Muscle layer of colon (tissue), 2 donors: ENCODE results near the gene FKBP7.
"Not testable (repeated sequence)": the region's sequence is repeated elsewhere in the genome, so short reads cannot be mapped to it uniquely, and the experiment has no call there.

Source experiments
- H3K27ac ChIP-seq: one replicate; pipeline ENCODE4 v1.7.0; 2013; ENCODE audit warnings: low read depth, mild to moderate bottlenecking, low read length, moderate library complexity
- H3K27me3 ChIP-seq, 2 donors: one replicate each; pipeline ENCODE4 v1.7.0; 2013; ENCODE audit warnings: low read length in 2 of 2, mild to moderate bottlenecking in 2 of 2; ENCODE audit not compliant: insufficient read depth in 2 of 2, control insufficient read depth in 1 of 2
- H3K36me3 ChIP-seq: one replicate; pipeline ENCODE4 v1.7.0; 2013; ENCODE audit warnings: mild to moderate bottlenecking, low read length; ENCODE audit not compliant: insufficient read depth
- H3K4me1 ChIP-seq: one replicate; pipeline ENCODE4 v1.7.0; 2013; ENCODE audit warnings: mild to moderate bottlenecking, low read length; ENCODE audit not compliant: insufficient read depth
- H3K4me3 ChIP-seq, 2 donors: one replicate each; pipeline ENCODE4 v1.7.0; 2013; ENCODE audit warnings: low read length in 2 of 2, low read depth in 1 of 2, mild to moderate bottlenecking in 1 of 2, moderate library complexity in 1 of 2
- H3K9ac ChIP-seq: one replicate; pipeline ENCODE4 v1.7.0; 2013; ENCODE audit warnings: low read length
- H3K9me3 ChIP-seq: one replicate; pipeline ENCODE4 v1.7.0; 2013; ENCODE audit warnings: mild to moderate bottlenecking, low read length
- donor health status: abdominal sarcoma.
- donor health status: Adenocarcinoma of cecum.

FKBP7 gene

GRCh38 chr2:178436662-178437061, 41.7 kb downstream of the FKBP7 start:
- Histone ChIP-seq H3K9ac (no peak overlapping the region), H3K27me3 (no peaks in the 10 kb centered on the region), H3K27ac (no peak overlapping the region), H3K4me3 (no peak overlapping the region), H3K4me1 (no peaks in the 10 kb centered on the region), H3K9me3 (no peaks in the 10 kb centered on the region), H3K36me3 (peaks cover 75% of the 10 kb centered on the region)

GRCh38 chr2:178429336-178429735, 49.1 kb downstream of the FKBP7 start:
- Histone ChIP-seq H3K4me3 (no peak overlapping the region), H3K4me1 (no peaks in the 10 kb centered on the region), H3K27ac (no peak overlapping the region), H3K36me3 (peaks cover 53% of the 10 kb centered on the region), H3K27me3 (no peaks in the 10 kb centered on the region), H3K9me3 (no peaks in the 10 kb centered on the region), H3K9ac (no peak overlapping the region)

DNA sequence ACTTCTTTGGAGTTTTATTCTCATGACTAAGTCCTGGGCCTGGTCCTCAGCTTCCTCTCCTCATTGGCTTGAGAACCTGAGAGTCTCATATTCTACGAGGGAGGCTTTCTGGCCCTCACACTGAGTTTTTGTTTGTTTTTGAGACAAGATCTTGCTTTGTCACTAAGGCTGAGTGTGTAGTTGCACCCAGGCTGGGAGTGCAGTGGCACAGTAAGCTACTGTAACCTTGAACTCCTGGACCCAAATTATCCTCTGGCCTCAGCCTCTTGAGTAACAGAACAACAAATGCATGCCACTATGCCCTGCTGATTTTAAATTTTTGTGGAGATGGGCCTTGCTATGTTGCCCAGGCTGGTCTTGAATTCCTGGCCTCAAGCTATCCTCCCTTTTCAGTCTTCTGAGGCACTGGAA, 50.0 kb downstream of the FKBP7 start:
- peaks cover 47% of the 10 kb centered on the region for H3K36me3 ChIP-seq

GRCh38 chr2:178427458-178427857, 50.9 kb downstream of the FKBP7 start:
- peaks cover 43% of the 10 kb centered on the region for H3K36me3 ChIP-seq
- no peak overlapping the region for H3K4me3 ChIP-seq
- no peaks in the 10 kb centered on the region for H3K4me1 ChIP-seq
- H3K9ac ChIP-seq: no peak overlapping the region
- no peaks in the 10 kb centered on the region for H3K9me3 ChIP-seq
- H3K27me3 ChIP-seq: no peaks in the 10 kb centered on the region
- H3K27ac ChIP-seq: no peak overlapping the region

More for the DNA sequence above, 50.0 kb downstream of the FKBP7 start:
- no peak overlapping the region for H3K9ac ChIP-seq
- H3K9me3 ChIP-seq: no peaks in the 10 kb centered on the region
- H3K4me3 ChIP-seq: no peak overlapping the region
- H3K4me1 ChIP-seq: no peaks in the 10 kb centered on the region
- H3K27ac ChIP-seq: no peak overlapping the region
- no peaks in the 10 kb centered on the region for H3K27me3 ChIP-seq

- H3K27ac ChIP-seq: no peak overlapping the region
- no peaks in the 10 kb centered on the region for H3K4me1 ChIP-seq
- H3K4me3 ChIP-seq: no peak overlapping the region
- H3K9ac ChIP-seq: no peak overlapping the region
- no peaks in the 10 kb centered on the region for H3K27me3 ChIP-seq
- peaks cover 32% of the 10 kb centered on the region for H3K36me3 ChIP-seq
- no peaks in the 10 kb centered on the region for H3K9me3 ChIP-seq
Measured at GRCh38 chr2:178426388-178426787, 52.0 kb downstream of the FKBP7 start.

DNA sequence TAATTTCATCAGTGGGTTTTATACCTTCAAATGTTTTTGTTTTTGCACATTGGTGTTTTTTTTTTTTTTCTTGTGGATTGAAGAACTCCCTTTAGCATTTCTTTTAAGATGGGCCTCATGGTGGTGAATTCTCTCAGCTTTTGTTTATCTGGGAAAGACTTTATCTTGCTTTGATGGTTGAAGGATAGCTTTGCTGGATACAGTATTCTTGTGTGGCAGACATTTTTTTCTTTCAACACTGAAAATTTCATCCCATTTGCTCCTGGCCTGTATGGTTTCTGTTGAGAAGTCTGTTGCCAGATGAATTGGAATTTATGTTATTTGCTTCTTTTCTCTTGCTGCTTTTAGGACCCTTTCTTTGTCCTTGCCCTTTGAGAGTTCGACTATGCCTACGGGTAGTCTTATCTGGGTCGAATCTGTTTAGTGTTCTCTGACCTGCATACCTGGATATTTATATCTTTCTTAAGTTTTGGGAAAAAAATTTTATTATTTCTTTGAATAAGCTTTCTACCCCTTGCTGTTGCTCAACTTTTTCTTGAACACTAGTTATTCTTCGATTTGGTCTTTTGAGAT, 53.1 kb downstream of the FKBP7 start:
- Histone ChIP-seq H3K27ac (no peak overlapping the region), H3K9ac (no peak overlapping the region), H3K9me3 (no peaks in the 10 kb centered on the region), H3K4me1 (no peaks in the 10 kb centered on the region), H3K27me3 (no peaks in the 10 kb centered on the region), H3K4me3 (no peak overlapping the region), H3K36me3 (peaks cover 23% of the 10 kb centered on the region)

DNA sequence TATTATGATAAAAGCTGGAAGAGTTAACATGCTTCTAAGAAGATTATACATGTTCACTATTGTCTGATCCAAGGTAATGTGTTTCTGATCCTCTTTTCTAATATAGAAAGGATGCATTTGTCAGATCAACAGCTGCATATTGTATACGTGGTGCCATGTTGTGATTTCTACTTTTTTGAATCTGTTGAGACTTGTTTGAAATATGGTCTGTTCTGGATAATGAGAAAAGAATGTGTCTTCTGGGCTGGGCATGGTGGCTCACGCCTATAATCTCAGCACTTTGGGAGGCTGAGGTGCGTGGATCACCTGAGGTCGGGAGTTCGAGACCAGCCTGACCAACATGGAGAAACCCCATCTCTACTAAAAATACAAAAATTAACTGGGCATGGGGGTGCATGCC, 54.7 kb downstream of the FKBP7 start:
- not testable (repeated sequence) for H3K27ac ChIP-seq, H3K9ac ChIP-seq, H3K27me3 ChIP-seq, H3K4me3 ChIP-seq, H3K4me1 ChIP-seq, H3K9me3 ChIP-seq
- peaks cover 20% of the 10 kb centered on the region for H3K36me3 ChIP-seq

- H3K4me1 ChIP-seq: no peaks in the 10 kb centered on the region
- no peak overlapping the region for H3K27ac ChIP-seq
- H3K36me3 ChIP-seq: peaks cover 16% of the 10 kb centered on the region
- H3K27me3 ChIP-seq: no peaks in the 10 kb centered on the region
- no peak overlapping the region for H3K4me3 ChIP-seq
- no peak overlapping the region for H3K9ac ChIP-seq
- H3K9me3 ChIP-seq: no peaks in the 10 kb centered on the region
Measured at GRCh38 chr2:178422097-178422496, 56.3 kb downstream of the FKBP7 start.

- Histone ChIP-seq H3K4me3 (no peak overlapping the region), H3K27me3 (no peaks in the 10 kb centered on the region), H3K4me1 (no peaks in the 10 kb centered on the region), H3K36me3 (peaks cover 7% of the 10 kb centered on the region), H3K27ac (no peak overlapping the region), H3K9ac (no peak overlapping the region), H3K9me3 (no peaks in the 10 kb centered on the region)
Measured at GRCh38 chr2:178420463-178420999, 57.9 kb downstream of the FKBP7 start.

DNA sequence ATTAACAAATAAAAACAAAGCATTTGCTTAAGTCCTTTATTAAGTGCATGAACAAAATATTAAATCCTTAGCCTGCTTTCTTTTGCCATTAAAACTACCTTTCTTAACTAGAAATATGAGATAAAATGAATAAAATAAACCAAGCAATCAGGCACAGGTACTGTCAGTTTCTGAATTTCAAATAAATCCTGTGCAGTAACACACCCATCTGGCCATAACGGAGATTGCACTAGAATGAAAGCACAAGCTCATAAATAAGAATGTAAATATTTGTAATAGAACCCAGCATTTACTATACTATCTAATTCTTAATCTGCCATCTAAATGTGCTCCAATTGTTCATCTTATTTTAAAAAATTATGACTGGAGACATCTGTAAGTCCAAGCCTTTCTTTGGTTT, 59.3 kb downstream of the FKBP7 start:
- H3K9ac ChIP-seq: no peak overlapping the region
- H3K36me3 ChIP-seq: peaks cover 7% of the 10 kb centered on the region
- H3K4me3 ChIP-seq: no peak overlapping the region
- H3K27ac ChIP-seq: no peak overlapping the region
- no peaks in the 10 kb centered on the region for H3K4me1 ChIP-seq
- H3K27me3 ChIP-seq: no peaks in the 10 kb centered on the region
- H3K9me3 ChIP-seq: no peaks in the 10 kb centered on the region

- Histone ChIP-seq H3K9ac (no peak overlapping the region), H3K4me1 (no peaks in the 10 kb centered on the region)
Measured at GRCh38 chr2:178418426-178418825, 60.0 kb downstream of the FKBP7 start.

DNA sequence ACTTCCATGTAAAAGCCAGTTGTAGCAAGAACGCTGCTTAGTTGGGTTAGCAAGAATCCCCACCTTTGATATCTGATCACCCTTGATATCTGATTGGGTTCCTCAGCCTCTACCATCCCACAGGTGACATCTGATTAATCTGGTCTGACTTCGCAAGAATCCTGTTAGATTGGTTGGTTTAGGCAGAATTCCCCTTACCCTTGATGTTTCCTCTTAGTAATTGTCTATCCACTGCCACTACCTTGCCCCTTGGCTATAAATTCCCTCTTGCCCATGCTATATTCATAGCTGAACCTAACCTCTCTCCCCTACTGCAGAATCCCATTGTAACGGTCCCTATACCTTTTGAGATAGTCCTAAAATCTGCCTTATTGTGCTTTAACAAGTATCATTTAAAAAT, 60.5 kb downstream of the FKBP7 start:
- H3K4me1 ChIP-seq: no peaks in the 10 kb centered on the region
- no peaks in the 10 kb centered on the region for H3K27me3 ChIP-seq
- H3K36me3 ChIP-seq: no peaks in the 10 kb centered on the region
- H3K9ac ChIP-seq: no peak overlapping the region
- no peak overlapping the region for H3K27ac ChIP-seq
- no peak overlapping the region for H3K4me3 ChIP-seq
- no peaks in the 10 kb centered on the region for H3K9me3 ChIP-seq

More at GRCh38 chr2:178418426-178418825, 60.0 kb downstream of the FKBP7 start:
- Histone ChIP-seq H3K4me3 (no peak overlapping the region), H3K27ac (no peak overlapping the region), H3K27me3 (no peaks in the 10 kb centered on the region), H3K36me3 (peaks cover 3% of the 10 kb centered on the region), H3K9me3 (no peaks in the 10 kb centered on the region)
